ENCODE results near the gene CUEDC2.
"Not testable (repeated sequence)": the region's sequence is repeated elsewhere in the genome, so short reads cannot be mapped to it uniquely, and the experiment has no call there.

The CUEDC2 gene

DNA sequence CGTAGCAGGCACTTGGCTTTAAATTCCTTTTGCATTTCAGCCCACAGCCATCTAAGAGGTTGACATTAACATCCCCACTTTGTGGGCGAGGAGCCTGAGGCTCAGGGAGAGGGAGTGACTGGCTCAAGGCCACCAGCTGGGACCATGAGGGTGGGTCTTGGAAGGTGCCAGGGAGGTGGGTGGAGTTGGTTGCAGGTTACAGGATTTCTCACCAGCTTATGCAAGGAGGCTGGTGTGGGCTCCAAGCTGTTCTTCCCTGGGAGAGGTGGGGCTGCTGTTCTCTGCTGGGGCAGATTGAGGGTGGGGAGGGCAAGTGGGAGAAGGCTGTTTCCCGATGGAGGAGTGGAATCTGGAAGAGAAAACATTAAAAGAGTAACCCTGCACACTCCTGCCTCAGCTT, 33.1 kb upstream of the CUEDC2 start:
- H3K9me3 ChIP-seq (ENCODE audit: low read length): no peaks in the 10 kb centered on the region
- peaks cover 14% of the 10 kb centered on the region for H3K4me1 ChIP-seq (ENCODE audit: insufficient read depth, low read length)
- no peaks in the 10 kb centered on the region for H3K36me3 ChIP-seq (ENCODE audit: insufficient read depth, low read length)
- no peak overlapping the region for H3K27ac ChIP-seq (ENCODE audit: low read depth, low read length)
- H3K4me3 ChIP-seq (ENCODE audit: low read depth in 1 of 2, low read length in 2 of 2): no peak overlapping the region
- peaks cover 0 to 4% of the 10 kb centered on the region in 2 donors for H3K27me3 ChIP-seq (ENCODE audit: control insufficient read depth in 1 of 2, insufficient read depth in 2 of 2, low read length in 2 of 2)
- H3K9ac ChIP-seq (ENCODE audit: low read length): no peak overlapping the region

DNA sequence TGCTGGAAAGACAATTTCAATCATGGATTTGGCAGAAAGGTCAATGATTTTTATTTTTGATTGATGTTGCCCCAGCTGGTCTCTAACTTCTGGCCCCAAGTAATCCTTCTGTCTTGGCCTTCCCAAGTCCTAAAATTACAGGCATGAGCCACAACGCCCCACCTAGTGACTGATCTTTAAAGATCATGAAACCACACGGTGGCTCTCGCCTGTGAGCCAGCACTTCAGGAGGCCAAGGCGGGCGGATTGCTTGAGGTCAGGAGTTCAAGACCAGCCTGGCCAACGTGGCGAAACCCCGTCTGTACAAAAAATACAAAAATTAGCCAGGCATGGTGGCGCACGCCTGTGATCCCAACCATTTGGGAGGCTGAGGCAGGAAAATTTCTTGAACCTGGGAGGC, 31.6 kb upstream of the CUEDC2 start:
- H3K36me3 ChIP-seq (ENCODE audit: insufficient read depth, low read length): no peaks in the 10 kb centered on the region
- H3K4me3 ChIP-seq (ENCODE audit: low read depth in 1 of 2, low read length in 2 of 2): no peak overlapping the region
- peaks cover 0 to 4% of the 10 kb centered on the region in 2 donors for H3K27me3 ChIP-seq (ENCODE audit: control insufficient read depth in 1 of 2, insufficient read depth in 2 of 2, low read length in 2 of 2)
- no peak overlapping the region for H3K27ac ChIP-seq (ENCODE audit: low read depth, low read length)
- no peaks in the 10 kb centered on the region for H3K9me3 ChIP-seq (ENCODE audit: low read length)
- H3K9ac ChIP-seq (ENCODE audit: low read length): no peak overlapping the region
- H3K4me1 ChIP-seq (ENCODE audit: insufficient read depth, low read length): peaks cover 15% of the 10 kb centered on the region

DNA sequence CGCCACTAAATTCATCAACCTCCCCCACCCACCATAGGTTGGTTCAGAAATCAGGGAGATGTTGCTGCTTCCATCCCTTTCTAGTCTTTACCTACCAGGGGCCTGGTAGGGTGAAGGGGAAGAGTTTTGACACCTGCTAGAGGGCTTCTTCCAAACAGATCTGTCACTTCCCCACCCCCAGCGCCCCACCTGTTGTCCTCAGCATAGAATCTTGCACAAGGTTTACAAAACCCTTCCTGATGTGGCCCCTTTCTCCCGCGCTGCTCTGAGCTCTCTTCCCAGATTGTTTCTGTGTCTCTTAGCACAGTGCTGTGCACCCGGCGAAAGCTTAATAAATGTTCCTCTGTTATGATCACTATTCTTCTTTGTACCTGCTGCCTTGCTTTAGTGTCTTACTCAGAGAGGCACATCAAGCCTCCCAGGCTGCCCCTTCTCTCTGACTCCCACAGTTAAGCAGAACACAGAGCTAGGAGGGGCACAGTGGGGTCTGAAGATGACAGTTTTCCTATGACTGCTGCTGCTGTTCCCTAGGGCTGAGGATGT, 30.2 kb upstream of the CUEDC2 start:
- Histone ChIP-seq H3K4me3 (ENCODE audit: low read depth in 1 of 2, low read length in 2 of 2) (no peak overlapping the region), H3K9ac (ENCODE audit: low read length) (no peak overlapping the region), H3K9me3 (ENCODE audit: low read length) (no peaks in the 10 kb centered on the region), H3K27ac (ENCODE audit: low read depth, low read length) (no peak overlapping the region), H3K36me3 (ENCODE audit: insufficient read depth, low read length) (no peaks in the 10 kb centered on the region), H3K4me1 (ENCODE audit: insufficient read depth, low read length) (peaks cover 15% of the 10 kb centered on the region), H3K27me3 (ENCODE audit: control insufficient read depth in 1 of 2, insufficient read depth in 2 of 2, low read length in 2 of 2) (peaks cover 0 to 4% of the 10 kb centered on the region in 2 donors)

DNA sequence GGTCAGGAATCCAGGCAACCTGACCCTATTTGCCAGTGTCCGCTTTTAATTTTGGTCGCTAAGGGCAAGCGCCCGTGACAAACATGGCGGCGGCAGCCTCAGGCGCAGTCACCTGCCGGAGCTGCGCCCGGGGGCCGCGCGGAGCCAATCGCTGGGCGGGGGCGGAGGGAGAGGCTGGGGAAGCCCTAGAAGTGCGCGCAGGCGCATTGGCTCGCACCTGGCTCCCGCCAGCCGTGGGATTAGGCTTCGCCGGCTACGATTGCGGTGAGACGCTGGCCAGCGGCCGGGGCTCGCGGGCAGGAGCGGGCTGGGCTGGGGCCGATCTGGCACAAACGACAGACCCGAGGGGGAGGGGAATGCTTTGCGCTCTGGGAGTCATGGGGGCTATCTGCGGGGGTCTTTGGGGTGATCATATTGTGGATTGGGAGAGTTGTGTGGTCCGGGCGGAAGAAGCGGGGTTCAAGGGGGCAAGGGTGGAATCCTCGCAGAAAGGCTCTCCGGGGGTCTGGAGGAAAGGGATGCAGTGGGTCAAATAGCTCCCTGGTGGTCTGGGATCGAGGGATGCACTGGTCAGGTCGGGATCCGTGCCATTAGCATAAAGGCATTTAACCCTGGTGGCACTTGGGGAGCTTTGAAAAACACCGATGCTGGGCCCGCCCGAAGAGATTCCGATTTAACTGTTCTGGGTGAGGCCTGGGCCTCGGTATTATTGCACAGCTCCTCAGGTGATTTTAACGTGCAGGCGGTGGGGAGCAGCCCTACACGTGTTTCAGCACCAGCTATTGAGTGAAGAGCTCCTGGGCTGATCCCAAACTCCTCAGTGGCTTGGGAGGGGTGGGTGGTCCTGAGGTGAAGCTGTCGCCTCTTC, 29.0 kb upstream of the CUEDC2 start:
- peak overlapping the region; percentile 63 for H3K27ac ChIP-seq (ENCODE audit: low read depth, low read length)
- peaks cover 15% of the 10 kb centered on the region for H3K4me1 ChIP-seq (ENCODE audit: insufficient read depth, low read length)
- H3K9me3 ChIP-seq (ENCODE audit: low read length): no peaks in the 10 kb centered on the region

DNA sequence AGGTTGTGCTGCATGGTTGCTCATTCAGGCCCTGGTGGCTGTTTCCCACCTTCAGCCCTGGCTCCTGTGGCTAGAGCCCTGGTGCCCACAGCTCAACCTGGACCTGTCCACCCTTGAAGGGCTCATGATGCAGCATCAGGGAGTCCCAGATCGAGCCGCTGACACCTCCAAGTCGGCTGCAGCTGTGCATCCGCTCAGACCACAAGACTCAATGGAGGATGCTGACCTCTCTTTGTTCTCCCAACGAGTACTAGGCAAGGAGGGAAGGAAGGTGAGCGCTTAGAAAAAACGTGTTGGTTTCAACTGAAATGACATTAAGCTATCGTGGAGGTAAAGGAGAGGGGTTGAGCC, 28.4 kb upstream of the CUEDC2 start:
- Histone ChIP-seq H3K9me3 (ENCODE audit: low read length) (no peaks in the 10 kb centered on the region), H3K27ac (ENCODE audit: low read depth, low read length) (no peak overlapping the region), H3K4me1 (ENCODE audit: insufficient read depth, low read length) (peaks cover 15% of the 10 kb centered on the region), H3K36me3 (ENCODE audit: insufficient read depth, low read length) (peaks cover 2% of the 10 kb centered on the region), H3K27me3 (ENCODE audit: control insufficient read depth in 1 of 2, insufficient read depth in 2 of 2, low read length in 2 of 2) (peaks cover 0 to 4% of the 10 kb centered on the region in 2 donors), H3K4me3 (ENCODE audit: low read depth in 1 of 2, low read length in 2 of 2) (peak overlapping the region; percentile 40 to 85), H3K9ac (ENCODE audit: low read length) (peak overlapping the region; percentile 78)

More for the DNA sequence above, 29.0 kb upstream of the CUEDC2 start:
- peak overlapping the region; percentile 78 for H3K9ac ChIP-seq (ENCODE audit: low read length)
- no peaks in the 10 kb centered on the region for H3K36me3 ChIP-seq (ENCODE audit: insufficient read depth, low read length)
- H3K4me3 ChIP-seq (ENCODE audit: low read depth in 1 of 2, low read length in 2 of 2): peak overlapping the region; percentile 40 to 85
- H3K27me3 ChIP-seq (ENCODE audit: control insufficient read depth in 1 of 2, insufficient read depth in 2 of 2, low read length in 2 of 2): peaks cover 0 to 4% of the 10 kb centered on the region in 2 donors

DNA sequence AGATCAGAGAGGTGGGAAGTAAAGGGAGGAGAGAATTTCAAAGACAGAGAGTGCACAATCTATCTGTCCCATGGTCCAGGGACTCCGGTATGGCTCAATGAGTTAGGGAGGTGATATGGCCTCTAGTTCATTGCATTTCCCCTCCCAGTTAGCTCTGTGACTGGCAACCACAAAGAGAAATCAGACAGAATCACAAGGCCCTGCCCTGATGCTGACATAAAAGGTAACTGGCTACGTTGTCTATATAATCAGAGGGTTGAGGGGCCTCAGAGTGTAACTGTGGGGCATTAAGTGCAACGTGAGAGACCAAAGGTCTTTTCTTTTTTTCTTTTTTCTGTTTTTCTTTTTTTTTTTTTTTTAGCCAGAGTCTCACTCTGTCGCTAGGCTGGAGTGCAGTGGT, 26.3 kb upstream of the CUEDC2 start:
- H3K9ac ChIP-seq (ENCODE audit: low read length): no peak overlapping the region
- H3K4me3 ChIP-seq (ENCODE audit: low read depth in 1 of 2, low read length in 2 of 2): no peak overlapping the region
- H3K9me3 ChIP-seq (ENCODE audit: low read length): no peaks in the 10 kb centered on the region
- peaks cover 0 to 4% of the 10 kb centered on the region in 2 donors for H3K27me3 ChIP-seq (ENCODE audit: control insufficient read depth in 1 of 2, insufficient read depth in 2 of 2, low read length in 2 of 2)
- peaks cover 15% of the 10 kb centered on the region for H3K4me1 ChIP-seq (ENCODE audit: insufficient read depth, low read length)
- H3K27ac ChIP-seq (ENCODE audit: low read depth, low read length): no peak overlapping the region
- H3K36me3 ChIP-seq (ENCODE audit: insufficient read depth, low read length): peaks cover 4% of the 10 kb centered on the region

DNA sequence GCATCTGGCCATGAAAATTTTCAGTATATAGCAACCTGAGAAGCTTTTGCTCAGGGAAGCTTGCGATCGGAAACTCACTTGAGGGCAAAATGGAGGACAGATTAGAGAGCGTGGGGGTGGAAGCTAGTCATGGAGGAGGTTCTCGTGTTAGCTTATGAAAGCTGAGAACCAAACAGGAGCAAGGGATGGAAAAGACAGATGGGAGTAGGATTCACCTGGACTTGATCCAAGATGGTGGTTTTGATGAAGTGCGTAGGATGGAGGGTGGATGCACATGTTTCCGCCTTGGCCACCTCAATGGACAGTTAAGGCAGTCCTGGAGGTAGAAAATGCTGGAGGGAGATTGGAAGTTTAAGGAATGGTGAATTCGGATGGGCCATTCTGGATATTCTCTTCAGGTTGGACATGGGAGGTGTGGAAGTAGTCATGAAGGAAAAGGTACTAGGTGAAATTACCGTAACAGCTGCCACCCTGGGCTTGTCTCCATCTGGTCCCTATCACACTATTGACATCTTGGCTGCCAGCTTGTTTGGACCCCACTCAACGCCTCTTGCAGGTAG, 25.3 kb upstream of the CUEDC2 start:
- H3K4me1 ChIP-seq (ENCODE audit: insufficient read depth, low read length): peaks cover 18% of the 10 kb centered on the region
- peaks cover 4% of the 10 kb centered on the region for H3K36me3 ChIP-seq (ENCODE audit: insufficient read depth, low read length)
- H3K9me3 ChIP-seq (ENCODE audit: low read length): no peaks in the 10 kb centered on the region
- H3K27me3 ChIP-seq (ENCODE audit: control insufficient read depth in 1 of 2, insufficient read depth in 2 of 2, low read length in 2 of 2): peaks cover 0 to 4% of the 10 kb centered on the region in 2 donors
- H3K9ac ChIP-seq (ENCODE audit: low read length): no peak overlapping the region
- H3K4me3 ChIP-seq (ENCODE audit: low read depth in 1 of 2, low read length in 2 of 2): no peak overlapping the region
- no peak overlapping the region for H3K27ac ChIP-seq (ENCODE audit: low read depth, low read length)

DNA sequence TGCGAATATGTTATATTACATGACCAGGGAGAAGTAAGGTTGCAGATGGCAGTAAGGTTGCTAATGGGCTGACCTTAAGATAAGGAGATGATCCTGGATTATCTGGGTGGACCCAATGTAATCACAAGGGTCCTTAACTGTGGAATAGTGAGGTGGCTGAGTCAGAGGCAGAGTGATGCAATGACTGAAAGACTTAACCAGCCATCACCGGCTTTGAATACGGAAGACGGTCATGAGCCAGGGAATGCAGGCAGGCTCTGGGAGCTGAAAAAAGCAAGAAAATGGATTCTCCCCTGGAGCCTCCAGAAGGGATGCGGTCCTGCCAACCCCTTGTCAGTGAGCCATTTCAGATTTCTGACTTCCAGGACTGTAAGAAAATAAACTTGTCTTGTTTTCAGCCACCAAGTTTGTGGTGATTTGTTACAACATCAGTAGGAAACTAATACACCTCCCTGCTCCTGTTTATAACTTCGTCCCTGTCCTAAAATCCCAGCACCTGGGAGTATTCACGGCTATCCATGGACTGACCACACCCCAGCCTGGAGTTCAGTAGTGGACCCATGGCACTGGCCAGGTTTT, 23.6 kb upstream of the CUEDC2 start:
- Histone ChIP-seq H3K36me3 (ENCODE audit: insufficient read depth, low read length) (peaks cover 4% of the 10 kb centered on the region), H3K4me1 (ENCODE audit: insufficient read depth, low read length) (peaks cover 16% of the 10 kb centered on the region), H3K4me3 (ENCODE audit: low read depth in 1 of 2, low read length in 2 of 2) (no peak overlapping the region), H3K27me3 (ENCODE audit: control insufficient read depth in 1 of 2, insufficient read depth in 2 of 2, low read length in 2 of 2) (no peaks in the 10 kb centered on the region), H3K9ac (ENCODE audit: low read length) (no peak overlapping the region), H3K27ac (ENCODE audit: low read depth, low read length) (no peak overlapping the region), H3K9me3 (ENCODE audit: low read length) (no peaks in the 10 kb centered on the region)

DNA sequence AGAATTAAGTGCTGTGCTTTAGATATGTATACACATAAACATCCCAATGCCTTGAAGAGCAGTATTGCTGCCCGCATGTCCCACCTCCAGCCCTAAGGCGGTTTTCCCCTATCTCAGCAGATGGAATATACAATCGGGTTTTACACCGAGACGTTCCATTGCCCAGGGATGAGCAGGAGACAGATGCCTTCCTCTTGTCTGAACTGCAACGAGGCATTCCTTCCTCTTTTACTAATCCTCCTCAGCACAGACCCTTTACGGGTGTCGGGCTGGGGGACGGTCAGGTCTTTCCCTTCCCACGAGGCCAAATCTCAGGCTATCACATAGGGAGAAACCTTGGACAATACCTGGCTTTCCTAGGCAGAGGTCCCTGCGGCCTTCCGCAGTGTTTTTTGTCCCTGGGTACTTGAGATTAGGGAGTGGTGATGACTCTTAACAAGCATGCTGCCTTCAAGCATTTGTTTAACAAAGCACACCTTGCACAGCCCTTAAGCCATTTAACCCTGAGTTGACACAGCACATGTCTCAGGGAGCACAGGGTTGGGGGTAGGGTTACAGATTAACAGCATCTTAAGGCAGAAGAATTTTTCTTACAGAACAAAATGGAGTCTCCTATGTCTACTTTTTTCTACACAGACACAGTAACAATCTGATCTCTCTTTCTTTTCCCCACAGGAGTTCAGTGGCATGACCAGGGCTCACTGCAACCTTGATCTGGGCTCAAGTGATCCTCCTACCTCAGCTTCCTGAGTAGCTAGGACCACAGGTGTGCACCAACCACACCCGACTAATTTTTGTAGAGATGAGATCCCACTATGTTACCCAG, 22.5 kb upstream of the CUEDC2 start:
- not testable (repeated sequence) for H3K27ac ChIP-seq (ENCODE audit: low read depth, low read length); H3K4me3 ChIP-seq (ENCODE audit: low read depth in 1 of 2, low read length in 2 of 2); H3K4me1 ChIP-seq (ENCODE audit: insufficient read depth, low read length); H3K27me3 ChIP-seq (ENCODE audit: control insufficient read depth in 1 of 2, insufficient read depth in 2 of 2, low read length in 2 of 2); H3K9me3 ChIP-seq (ENCODE audit: low read length); H3K9ac ChIP-seq (ENCODE audit: low read length); H3K36me3 ChIP-seq (ENCODE audit: insufficient read depth, low read length)

DNA sequence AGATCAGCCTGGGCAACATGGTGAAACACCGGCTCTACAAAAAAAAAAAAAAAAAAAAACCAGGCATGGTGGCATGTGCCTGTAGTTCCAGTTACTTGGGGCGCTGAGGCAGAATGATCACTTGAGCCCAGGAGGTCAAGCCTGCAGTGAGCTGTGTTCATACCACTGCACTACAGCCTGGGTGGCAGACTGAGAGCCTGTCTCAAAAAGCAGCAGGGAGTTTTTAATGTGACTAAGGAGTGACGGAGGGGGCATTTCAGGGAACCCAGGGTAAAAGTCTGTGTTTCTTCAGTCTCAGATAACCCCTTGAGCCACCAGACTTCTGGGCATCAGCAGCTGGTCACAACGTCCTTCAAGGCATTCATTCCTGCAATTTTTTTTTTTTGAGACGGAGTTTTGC, 21.1 kb upstream of the CUEDC2 start:
- H3K9ac ChIP-seq (ENCODE audit: low read length): no peak overlapping the region
- no peak overlapping the region for H3K4me3 ChIP-seq (ENCODE audit: low read depth in 1 of 2, low read length in 2 of 2)
- peaks cover 4% of the 10 kb centered on the region for H3K36me3 ChIP-seq (ENCODE audit: insufficient read depth, low read length)
- H3K4me1 ChIP-seq (ENCODE audit: insufficient read depth, low read length): peaks cover 9% of the 10 kb centered on the region
- no peaks in the 10 kb centered on the region for H3K27me3 ChIP-seq (ENCODE audit: control insufficient read depth in 1 of 2, insufficient read depth in 2 of 2, low read length in 2 of 2)
- no peaks in the 10 kb centered on the region for H3K9me3 ChIP-seq (ENCODE audit: low read length)
- no peak overlapping the region for H3K27ac ChIP-seq (ENCODE audit: low read depth, low read length)

All from muscle layer of colon (tissue), 2 donors.